ENCODE results near the gene NEB.

Gene NEB

DNA sequence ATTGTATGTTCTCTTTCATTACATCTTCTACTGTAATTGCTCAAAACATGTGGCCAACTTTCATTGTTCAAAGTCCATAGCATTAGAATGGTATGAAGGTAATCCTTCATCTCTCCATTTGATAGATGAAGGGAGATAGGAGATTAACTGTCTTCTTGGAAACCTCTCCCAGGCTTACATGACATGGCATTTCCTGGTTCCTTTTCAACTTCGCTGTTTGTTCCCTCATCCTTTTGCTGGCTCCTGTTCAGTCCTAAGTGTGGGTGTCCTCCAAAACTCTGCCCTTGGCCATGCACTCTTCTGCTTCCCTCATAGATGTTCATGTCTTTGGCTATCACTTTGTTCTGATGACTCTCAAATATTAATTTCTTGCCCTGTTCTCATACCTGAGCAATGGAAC is 13.8 kb downstream of the NEB start:
- H2BK120ac ChIP-seq (ENCODE audit: low read depth, low read length): no peak overlapping the region
- H3K27ac ChIP-seq (ENCODE audit: low read length, poor library complexity, severe bottlenecking): no peak overlapping the region
- no peak overlapping the region for H3K4me3 ChIP-seq (ENCODE audit: insufficient read depth in 1 of 2, low read depth in 1 of 2, low read length in 2 of 2)
- no peak overlapping the region for H2BK5ac ChIP-seq (ENCODE audit: low read depth, low read length, poor library complexity, severe bottlenecking)
- no peaks in the 10 kb centered on the region for H3K27me3 ChIP-seq (ENCODE audit: control insufficient read depth in 1 of 2, insufficient read depth in 1 of 2, low read length in 2 of 2)
- no peak overlapping the region for H3K14ac ChIP-seq (ENCODE audit: low read length in 2 of 2)
- no peaks in the 10 kb centered on the region for H3K9me3 ChIP-seq (ENCODE audit: control insufficient read depth, low read length)
- H4K91ac ChIP-seq (ENCODE audit: low read length): no peak overlapping the region
- H3K4ac ChIP-seq (ENCODE audit: low read depth in 1 of 2, low read length in 2 of 2): no peak overlapping the region
- no peak overlapping the region for H2BK12ac ChIP-seq (ENCODE audit: low read length in 2 of 2)
- H2BK15ac ChIP-seq (ENCODE audit: low read depth, poor library complexity, severe bottlenecking): no peak overlapping the region
- H3K36me3 ChIP-seq (ENCODE audit: control insufficient read depth in 1 of 2, insufficient read depth in 2 of 2, low read depth in 1 of 2, low read length in 2 of 2): no peaks in the 10 kb centered on the region
- H3K18ac ChIP-seq (ENCODE audit: low read depth in 1 of 2, low read length in 2 of 2): no peak overlapping the region
- H3K79me1 ChIP-seq (replicated peaks; ENCODE audit: low read length, poor library complexity, severe bottlenecking): no peaks in the 10 kb centered on the region
- H2AK5ac ChIP-seq (ENCODE audit: low read length, severe bottlenecking): no peak overlapping the region
- no peak overlapping the region for H2AFZ ChIP-seq (ENCODE audit: low read depth, low read length)
- no peak for DNase-seq
- no peak overlapping the region for H3K9ac ChIP-seq (ENCODE audit: low read length)
- no peak overlapping the region for H4K8ac ChIP-seq (ENCODE audit: low read length)
- no peak overlapping the region for H3K4me2 ChIP-seq (ENCODE audit: low read length, poor library complexity, severe bottlenecking)
- no peak overlapping the region for H3K23ac ChIP-seq (ENCODE audit: low read length in 2 of 2)
- H3K4me1 ChIP-seq (ENCODE audit: control insufficient read depth, insufficient read depth, low read depth, low read length): no peaks in the 10 kb centered on the region
- WGBS: 56% methylated on average over 1 of the region's 1 CpG

DNA sequence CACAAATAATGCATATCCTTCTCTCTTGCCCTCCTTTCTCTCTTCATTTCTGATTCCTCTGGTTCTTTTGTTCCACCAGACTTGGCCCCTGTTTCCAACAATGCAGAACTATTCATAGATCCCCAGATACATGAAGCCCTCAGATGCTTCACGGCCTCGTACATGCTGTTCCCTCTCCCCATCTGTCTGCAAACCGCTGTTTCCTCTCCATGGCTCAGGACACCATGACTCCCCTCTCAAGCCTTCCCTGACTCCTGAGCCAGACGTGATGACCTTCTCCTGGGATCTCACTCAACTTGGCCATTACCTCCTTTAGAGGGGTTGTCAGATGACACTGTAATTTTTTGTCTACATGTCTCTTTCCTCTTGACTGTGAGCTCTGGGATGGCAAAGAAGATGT is 15.5 kb downstream of the NEB start:
- Histone ChIP-seq H3K27me3 (ENCODE audit: control insufficient read depth in 1 of 2, insufficient read depth in 1 of 2, low read length in 2 of 2) (no peaks in the 10 kb centered on the region), H2BK120ac (ENCODE audit: low read depth, low read length) (no peak overlapping the region), H4K8ac (ENCODE audit: low read length) (no peak overlapping the region), H3K79me1 (replicated peaks; ENCODE audit: low read length, poor library complexity, severe bottlenecking) (no peaks in the 10 kb centered on the region), H3K4me3 (ENCODE audit: insufficient read depth in 1 of 2, low read depth in 1 of 2, low read length in 2 of 2) (no peak overlapping the region), H3K9ac (ENCODE audit: low read length) (no peak overlapping the region), H2BK5ac (ENCODE audit: low read depth, low read length, poor library complexity, severe bottlenecking) (no peak overlapping the region), H2AFZ (ENCODE audit: low read depth, low read length) (no peak overlapping the region), H4K91ac (ENCODE audit: low read length) (no peak overlapping the region), H3K14ac (ENCODE audit: low read length in 2 of 2) (peak overlapping the region in 1 of 2 experiments; percentile 48), H3K27ac (ENCODE audit: low read length, poor library complexity, severe bottlenecking) (no peak overlapping the region), H3K36me3 (ENCODE audit: control insufficient read depth in 1 of 2, insufficient read depth in 2 of 2, low read depth in 1 of 2, low read length in 2 of 2) (no peaks in the 10 kb centered on the region), H3K18ac (ENCODE audit: low read depth in 1 of 2, low read length in 2 of 2) (no peak overlapping the region), H2BK12ac (ENCODE audit: low read length in 2 of 2) (no peak overlapping the region), H3K4me1 (ENCODE audit: control insufficient read depth, insufficient read depth, low read depth, low read length) (no peaks in the 10 kb centered on the region), H3K9me3 (ENCODE audit: control insufficient read depth, low read length) (no peaks in the 10 kb centered on the region), H2BK15ac (ENCODE audit: low read depth, poor library complexity, severe bottlenecking) (no peak overlapping the region), H3K4me2 (ENCODE audit: low read length, poor library complexity, severe bottlenecking) (no peak overlapping the region), H3K4ac (ENCODE audit: low read depth in 1 of 2, low read length in 2 of 2) (no peak overlapping the region), H2AK5ac (ENCODE audit: low read length, severe bottlenecking) (no peak overlapping the region), H3K23ac (ENCODE audit: low read length in 2 of 2) (no peak overlapping the region)
- WGBS: 95% methylated on average over 3 of the region's 4 CpGs
- DNase-seq: no peak

DNA sequence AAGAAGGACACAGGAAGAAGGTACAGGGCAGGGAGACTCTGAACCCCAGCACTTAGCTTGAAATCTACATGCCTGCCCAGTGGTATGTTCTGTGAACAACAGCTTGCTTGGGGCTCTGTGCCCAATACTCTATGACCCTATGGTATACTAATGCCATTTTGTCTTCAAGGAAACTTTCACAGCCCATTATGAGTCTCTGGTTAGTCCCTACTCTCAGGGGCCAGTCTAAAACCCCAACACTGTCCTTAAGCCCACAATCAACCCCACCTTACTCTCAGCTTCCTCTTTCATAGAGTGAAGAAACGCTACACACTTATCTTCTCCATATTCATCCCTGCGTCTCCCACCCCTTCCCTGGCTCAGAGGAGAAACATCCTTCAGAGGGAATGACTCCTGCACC is 16.0 kb downstream of the NEB start:
- H3K4ac ChIP-seq (ENCODE audit: low read depth in 1 of 2, low read length in 2 of 2): no peak overlapping the region
- no peak overlapping the region for H2BK120ac ChIP-seq (ENCODE audit: low read depth, low read length)
- no peak overlapping the region for H2BK15ac ChIP-seq (ENCODE audit: low read depth, poor library complexity, severe bottlenecking)
- no peak overlapping the region for H4K8ac ChIP-seq (ENCODE audit: low read length)
- H2AFZ ChIP-seq (ENCODE audit: low read depth, low read length): no peak overlapping the region
- H3K9ac ChIP-seq (ENCODE audit: low read length): no peak overlapping the region
- no peak overlapping the region for H3K23ac ChIP-seq (ENCODE audit: low read length in 2 of 2)
- H3K36me3 ChIP-seq (ENCODE audit: control insufficient read depth in 1 of 2, insufficient read depth in 2 of 2, low read depth in 1 of 2, low read length in 2 of 2): no peaks in the 10 kb centered on the region
- H2AK5ac ChIP-seq (ENCODE audit: low read length, severe bottlenecking): no peak overlapping the region
- H3K4me2 ChIP-seq (ENCODE audit: low read length, poor library complexity, severe bottlenecking): no peak overlapping the region
- WGBS: 88% methylated on average over 2 of the region's 2 CpGs
- no peak overlapping the region for H2BK5ac ChIP-seq (ENCODE audit: low read depth, low read length, poor library complexity, severe bottlenecking)
- no peaks in the 10 kb centered on the region for H3K9me3 ChIP-seq (ENCODE audit: control insufficient read depth, low read length)
- no peak overlapping the region for H3K14ac ChIP-seq (ENCODE audit: low read length in 2 of 2)
- no peaks in the 10 kb centered on the region for H3K4me1 ChIP-seq (ENCODE audit: control insufficient read depth, insufficient read depth, low read depth, low read length)
- no peak overlapping the region for H2BK12ac ChIP-seq (ENCODE audit: low read length in 2 of 2)
- no peak overlapping the region for H4K91ac ChIP-seq (ENCODE audit: low read length)
- no peak overlapping the region for H3K4me3 ChIP-seq (ENCODE audit: insufficient read depth in 1 of 2, low read depth in 1 of 2, low read length in 2 of 2)
- H3K79me1 ChIP-seq (replicated peaks; ENCODE audit: low read length, poor library complexity, severe bottlenecking): no peaks in the 10 kb centered on the region
- no peaks in the 10 kb centered on the region for H3K27me3 ChIP-seq (ENCODE audit: control insufficient read depth in 1 of 2, insufficient read depth in 1 of 2, low read length in 2 of 2)
- no peak overlapping the region for H3K18ac ChIP-seq (ENCODE audit: low read depth in 1 of 2, low read length in 2 of 2)
- no peak for DNase-seq
- H3K27ac ChIP-seq (ENCODE audit: low read length, poor library complexity, severe bottlenecking): no peak overlapping the region

DNA sequence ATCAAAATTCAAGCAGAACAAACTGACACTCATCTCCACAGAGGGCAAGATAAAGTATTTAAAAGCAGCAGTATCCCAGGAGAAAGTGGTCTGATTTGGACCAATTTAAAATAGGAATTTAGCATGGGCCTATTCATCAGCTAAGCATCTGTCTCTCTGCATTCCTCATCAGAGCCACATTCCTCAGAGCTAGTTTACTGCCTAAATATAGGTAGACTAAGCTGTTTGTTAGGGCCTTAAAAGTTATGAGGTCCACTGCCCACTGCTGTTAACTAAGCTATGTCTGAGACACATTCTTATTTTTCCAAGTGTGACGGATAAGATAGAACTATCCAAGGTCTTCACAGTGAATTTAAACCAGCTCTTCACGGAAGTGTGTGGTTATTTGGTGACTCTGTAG is 17.6 kb downstream of the NEB start:
- Histone ChIP-seq H3K4ac (ENCODE audit: low read depth in 1 of 2, low read length in 2 of 2) (no peak overlapping the region), H3K23ac (ENCODE audit: low read length in 2 of 2) (no peak overlapping the region)

More for the DNA sequence above, 17.6 kb downstream of the NEB start:
- Histone ChIP-seq H2AFZ (ENCODE audit: low read depth, low read length) (no peak overlapping the region), H3K79me1 (replicated peaks; ENCODE audit: low read length, poor library complexity, severe bottlenecking) (no peaks in the 10 kb centered on the region), H3K4me2 (ENCODE audit: low read length, poor library complexity, severe bottlenecking) (no peak overlapping the region), H3K4me3 (ENCODE audit: insufficient read depth in 1 of 2, low read depth in 1 of 2, low read length in 2 of 2) (no peak overlapping the region), H2BK5ac (ENCODE audit: low read depth, low read length, poor library complexity, severe bottlenecking) (no peak overlapping the region), H3K4me1 (ENCODE audit: control insufficient read depth, insufficient read depth, low read depth, low read length) (no peaks in the 10 kb centered on the region), H2BK120ac (ENCODE audit: low read depth, low read length) (no peak overlapping the region), H2BK12ac (ENCODE audit: low read length in 2 of 2) (no peak overlapping the region), H3K18ac (ENCODE audit: low read depth in 1 of 2, low read length in 2 of 2) (no peak overlapping the region), H3K9me3 (ENCODE audit: control insufficient read depth, low read length) (no peaks in the 10 kb centered on the region), H3K14ac (ENCODE audit: low read length in 2 of 2) (no peak overlapping the region), H3K27me3 (ENCODE audit: control insufficient read depth in 1 of 2, insufficient read depth in 1 of 2, low read length in 2 of 2) (no peaks in the 10 kb centered on the region), H3K9ac (ENCODE audit: low read length) (no peak overlapping the region), H2BK15ac (ENCODE audit: low read depth, poor library complexity, severe bottlenecking) (no peak overlapping the region), H3K36me3 (ENCODE audit: control insufficient read depth in 1 of 2, insufficient read depth in 2 of 2, low read depth in 1 of 2, low read length in 2 of 2) (no peaks in the 10 kb centered on the region), H4K8ac (ENCODE audit: low read length) (no peak overlapping the region), H3K27ac (ENCODE audit: low read length, poor library complexity, severe bottlenecking) (no peak overlapping the region), H4K91ac (ENCODE audit: low read length) (no peak overlapping the region), H2AK5ac (ENCODE audit: low read length, severe bottlenecking) (no peak overlapping the region)
- 75% methylated on average over 2 of the region's 2 CpGs for WGBS
- DNase-seq: no peak

Measured in mesenchymal stem cell (in vitro differentiated cells and primary cell).